ENCODE measurements around the gene LPP. TPM values are rescaled to one million over a fixed set of nuclear protein-coding genes. Genes with fewer than 3 reads are reported as not detected.

LPP gene
- total RNA-seq, 1 donor from 2014 or later = 132 TPM

- peaks cover 4% of the 10 kb centered on the region for H3K4me1 Mint-ChIP-seq
- no peaks in the 10 kb centered on the region for H3K27me3 Mint-ChIP-seq (ENCODE audit: low read depth)
- peaks cover 3% of the 10 kb centered on the region for H3K36me3 Mint-ChIP-seq
- peaks cover 9% of the 10 kb centered on the region for H3K9me3 Mint-ChIP-seq
- no peak overlapping the region for H3K4me3 Mint-ChIP-seq
- TF ChIP-seq CTCF (IDR thresholded peaks at IDR 0.05; ENCODE audit: unreplicated experiment) = no peak
- H3K27ac Mint-ChIP-seq = no peak overlapping the region
- no peak for DNase-seq (ENCODE audit: low spot score in 2 of 2, unreplicated experiment in 2 of 2)
These were observed 596.7 kb downstream of the LPP start for GRCh38 chr3:188750617-188751016.

GRCh38 chr3:188752850-188753249 is 598.9 kb downstream of the LPP start:
- H3K4me1 Mint-ChIP-seq = no peaks in the 10 kb centered on the region

GRCh38 chr3:188754267-188754666 is 600.3 kb downstream of the LPP start:
- no peak overlapping the region for H3K27ac Mint-ChIP-seq
- no peaks in the 10 kb centered on the region for H3K27me3 Mint-ChIP-seq (ENCODE audit: low read depth)
- H3K36me3 Mint-ChIP-seq = peaks cover 2% of the 10 kb centered on the region
- no peak for DNase-seq (ENCODE audit: low spot score in 2 of 2, unreplicated experiment in 2 of 2)
- H3K4me1 Mint-ChIP-seq = no peaks in the 10 kb centered on the region
- no peak overlapping the region for H3K4me3 Mint-ChIP-seq
- H3K9me3 Mint-ChIP-seq = peaks cover 5% of the 10 kb centered on the region
- TF ChIP-seq CTCF (IDR thresholded peaks at IDR 0.05; ENCODE audit: unreplicated experiment) = no peak

More at GRCh38 chr3:188752850-188753249, 598.9 kb downstream of the LPP start:
- Mint-ChIP-seq H3K27ac (no peak overlapping the region), H3K27me3 (ENCODE audit: low read depth) (no peaks in the 10 kb centered on the region), H3K36me3 (peaks cover 3% of the 10 kb centered on the region), H3K4me3 (no peak overlapping the region), H3K9me3 (peaks cover 9% of the 10 kb centered on the region)
- no peak for TF ChIP-seq CTCF (IDR thresholded peaks at IDR 0.05; ENCODE audit: unreplicated experiment)
- no peak for DNase-seq (ENCODE audit: low spot score in 2 of 2, unreplicated experiment in 2 of 2)

GRCh38 chr3:188756241-188756640 is 602.3 kb downstream of the LPP start:
- Mint-ChIP-seq H3K27me3 (ENCODE audit: low read depth) (no peaks in the 10 kb centered on the region), H3K4me1 (no peaks in the 10 kb centered on the region), H3K9me3 (no peaks in the 10 kb centered on the region), H3K36me3 (peaks cover 4% of the 10 kb centered on the region), H3K4me3 (no peak overlapping the region), H3K27ac (no peak overlapping the region)
- no peak for TF ChIP-seq CTCF (IDR thresholded peaks at IDR 0.05; ENCODE audit: unreplicated experiment)
- no peak for DNase-seq (ENCODE audit: low spot score in 2 of 2, unreplicated experiment in 2 of 2)

GRCh38 chr3:188759336-188760005 is 605.5 kb downstream of the LPP start:
- no peaks in the 10 kb centered on the region for H3K4me1 Mint-ChIP-seq
- no peak overlapping the region for H3K4me3 Mint-ChIP-seq
- no peak for TF ChIP-seq CTCF (IDR thresholded peaks at IDR 0.05; ENCODE audit: unreplicated experiment)
- H3K36me3 Mint-ChIP-seq = peaks cover 7% of the 10 kb centered on the region
- no peak for DNase-seq (ENCODE audit: low spot score in 2 of 2, unreplicated experiment in 2 of 2)
- no peak overlapping the region for H3K27ac Mint-ChIP-seq
- no peaks in the 10 kb centered on the region for H3K27me3 Mint-ChIP-seq (ENCODE audit: low read depth)
- H3K9me3 Mint-ChIP-seq = no peaks in the 10 kb centered on the region

Data from mesothelial cell of epicardium (in vitro differentiated cells).